ENCODE measurements around the gene SLC5A1. TPM values are rescaled to one million over a fixed set of nuclear protein-coding genes. Genes with fewer than 3 reads are reported as not detected.

Gene SLC5A1
- total RNA-seq, 2 donors from 2014 or later, result 23.4 to 47.9 TPM

DNA sequence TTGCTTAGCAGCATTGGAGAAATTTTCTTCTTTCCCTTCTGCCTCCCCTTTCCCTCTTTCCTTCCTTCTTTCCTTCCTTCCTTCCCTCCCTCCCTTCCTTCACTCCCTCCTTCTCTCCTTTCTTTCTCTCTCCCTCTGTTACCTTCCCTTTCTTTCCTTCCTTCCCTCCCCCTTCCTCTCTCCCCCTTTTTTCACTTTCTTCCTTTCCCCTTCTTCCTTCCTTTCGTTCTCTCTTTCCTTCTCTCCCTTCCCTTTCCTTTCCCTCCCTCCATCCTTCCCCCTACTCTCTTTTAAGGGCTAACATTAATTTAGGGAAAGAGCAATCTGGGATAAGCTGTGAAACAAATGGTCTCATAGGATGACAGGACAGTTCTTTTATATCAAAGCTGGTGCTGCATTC, 34.1 kb downstream of the SLC5A1 start:
- Histone ChIP-seq H3K4me3 (no peak overlapping the region), H3K27ac (no peak overlapping the region), H3K9me3 (no peaks in the 10 kb centered on the region), H3K27me3 (no peaks in the 10 kb centered on the region), H3K4me1 (no peaks in the 10 kb centered on the region), H3K36me3 (no peaks in the 10 kb centered on the region), H3K9ac (ENCODE audit: low read depth in 2 of 2, low read length in 2 of 2) (no peak overlapping the region)
- TF ChIP-seq, protein P1, sequence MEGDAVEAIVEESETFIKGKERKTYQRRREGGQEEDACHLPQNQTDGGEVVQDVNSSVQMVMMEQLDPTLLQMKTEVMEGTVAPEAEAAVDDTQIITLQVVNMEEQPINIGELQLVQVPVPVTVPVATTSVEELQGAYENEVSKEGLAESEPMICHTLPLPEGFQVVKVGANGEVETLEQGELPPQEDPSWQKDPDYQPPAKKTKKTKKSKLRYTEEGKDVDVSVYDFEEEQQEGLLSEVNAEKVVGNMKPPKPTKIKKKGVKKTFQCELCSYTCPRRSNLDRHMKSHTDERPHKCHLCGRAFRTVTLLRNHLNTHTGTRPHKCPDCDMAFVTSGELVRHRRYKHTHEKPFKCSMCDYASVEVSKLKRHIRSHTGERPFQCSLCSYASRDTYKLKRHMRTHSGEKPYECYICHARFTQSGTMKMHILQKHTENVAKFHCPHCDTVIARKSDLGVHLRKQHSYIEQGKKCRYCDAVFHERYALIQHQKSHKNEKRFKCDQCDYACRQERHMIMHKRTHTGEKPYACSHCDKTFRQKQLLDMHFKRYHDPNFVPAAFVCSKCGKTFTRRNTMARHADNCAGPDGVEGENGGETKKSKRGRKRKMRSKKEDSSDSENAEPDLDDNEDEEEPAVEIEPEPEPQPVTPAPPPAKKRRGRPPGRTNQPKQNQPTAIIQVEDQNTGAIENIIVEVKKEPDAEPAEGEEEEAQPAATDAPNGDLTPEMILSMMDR (IDR thresholded peaks at IDR 0.05), result no peak
- intact Hi-C loops (cut with DNase I), result no loop called here
- DNase-seq, result no peak

DNA sequence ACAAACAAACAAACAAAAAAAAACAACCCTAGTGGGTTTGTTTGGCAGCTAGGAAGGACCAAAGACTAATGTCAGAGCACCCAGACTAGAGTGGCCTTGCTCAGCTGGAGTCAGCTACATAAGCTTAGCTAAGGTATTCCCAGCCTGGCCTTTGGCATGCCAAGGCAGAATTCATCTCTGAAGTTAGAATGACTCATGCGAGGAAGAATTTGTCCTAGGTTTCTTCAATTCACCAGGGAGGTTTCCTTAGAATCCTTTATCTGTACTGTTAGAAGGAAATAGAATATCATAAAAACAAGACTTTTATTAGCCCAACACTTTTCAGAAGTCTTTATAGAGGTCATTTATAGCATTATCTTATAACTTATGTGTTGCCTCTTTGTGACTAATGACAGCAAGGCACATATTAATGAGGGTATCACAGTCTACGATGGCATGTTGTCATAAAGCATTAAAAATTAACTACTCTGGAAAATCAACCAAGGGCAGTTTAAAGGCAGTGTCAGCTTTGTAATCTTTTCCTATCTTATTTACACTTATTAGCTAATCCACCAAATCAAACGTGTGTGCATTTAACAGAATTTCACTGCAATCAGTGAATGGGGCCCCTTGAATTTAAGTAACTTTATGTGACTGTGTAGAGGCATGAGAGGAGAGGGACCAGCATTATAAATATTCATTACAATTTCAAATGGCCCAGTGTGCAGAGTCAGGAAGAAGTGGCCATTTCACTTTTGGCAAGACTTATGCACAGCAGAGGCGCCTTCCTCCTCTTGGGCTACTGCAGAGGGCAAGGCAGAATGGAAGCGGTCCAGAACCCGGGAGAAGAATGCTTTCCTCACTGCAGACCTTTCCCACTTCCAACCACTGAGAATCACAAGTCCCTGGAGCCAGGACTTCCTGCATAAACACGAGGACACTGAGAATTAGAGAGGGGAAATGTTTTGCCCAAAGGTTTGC, 36.3 kb downstream of the SLC5A1 start:
- Histone ChIP-seq H3K9me3 (no peaks in the 10 kb centered on the region), H3K4me1 (no peaks in the 10 kb centered on the region), H3K27ac (no peak overlapping the region), H3K9ac (ENCODE audit: low read depth in 2 of 2, low read length in 2 of 2) (no peak overlapping the region), H3K27me3 (no peaks in the 10 kb centered on the region), H3K36me3 (no peaks in the 10 kb centered on the region), H3K4me3 (no peak overlapping the region)
- DNase-seq, result no peak
- intact Hi-C loops (cut with DNase I), result loop anchor here (2.0 kb wide), 1 partner anchor 103 kb away; no protein-coding TSS in a partner anchor
- TF ChIP-seq, protein P1 (IDR thresholded peaks at IDR 0.05), result no peak

DNA sequence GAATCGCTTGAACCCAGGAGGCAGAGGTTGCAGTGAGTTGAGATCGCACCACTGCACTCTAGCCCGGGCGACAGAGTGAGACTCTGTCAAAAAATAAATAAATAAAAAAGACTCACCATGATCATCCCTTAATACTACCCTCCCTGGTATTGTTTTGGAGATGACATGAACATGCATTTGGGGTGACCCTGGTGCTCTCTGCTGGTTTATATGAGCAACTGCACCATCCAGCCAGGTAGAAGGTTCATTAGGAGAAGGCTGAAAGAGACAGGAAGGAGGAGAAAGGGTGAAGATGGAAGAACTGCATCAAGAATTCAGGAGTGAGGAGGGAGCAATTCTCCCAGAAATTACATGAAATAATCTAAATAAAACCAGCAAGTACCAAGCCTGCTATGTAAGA, 37.8 kb downstream of the SLC5A1 start:
- DNase-seq, result peak; percentile 37
- intact Hi-C loops (cut with DNase I), result loop anchor here (2.0 kb wide), 1 partner anchor 104 kb away; no protein-coding TSS in a partner anchor
- Histone ChIP-seq H3K4me3 (no peak overlapping the region), H3K27ac (no peak overlapping the region), H3K36me3 (no peaks in the 10 kb centered on the region), H3K4me1 (no peaks in the 10 kb centered on the region), H3K9ac (ENCODE audit: low read depth in 2 of 2, low read length in 2 of 2) (no peak overlapping the region), H3K9me3 (no peaks in the 10 kb centered on the region), H3K27me3 (no peaks in the 10 kb centered on the region)
- TF ChIP-seq, protein P1 (IDR thresholded peaks at IDR 0.05), result peak; percentile 61

DNA sequence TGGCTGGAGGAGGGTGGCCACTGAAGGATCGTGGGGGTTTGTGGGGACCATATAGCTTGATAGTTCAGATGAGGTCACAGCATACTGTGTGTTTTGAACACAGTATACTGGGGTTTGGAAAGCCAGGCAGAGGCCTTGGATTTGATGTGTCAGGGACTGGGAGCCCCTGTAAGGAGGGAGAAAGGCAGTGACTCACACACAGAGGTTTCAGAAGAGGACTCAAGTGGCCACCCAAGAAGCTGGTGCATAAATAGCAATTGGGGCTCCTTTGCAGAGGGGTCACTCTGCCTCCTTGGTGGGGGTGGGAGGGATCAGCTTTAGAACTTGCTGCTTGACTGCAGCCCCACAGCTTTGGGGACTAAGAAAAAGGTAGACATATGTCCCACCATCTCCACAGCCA, 39.3 kb downstream of the SLC5A1 start:
- Histone ChIP-seq H3K9ac (ENCODE audit: low read depth in 2 of 2, low read length in 2 of 2) (no peak overlapping the region), H3K27ac (no peak overlapping the region), H3K4me1 (no peaks in the 10 kb centered on the region), H3K9me3 (no peaks in the 10 kb centered on the region), H3K27me3 (no peaks in the 10 kb centered on the region), H3K36me3 (no peaks in the 10 kb centered on the region), H3K4me3 (no peak overlapping the region)
- intact Hi-C loops (cut with DNase I), result no loop called here
- TF ChIP-seq, protein P1 (IDR thresholded peaks at IDR 0.05), result no peak
- no peak for DNase-seq

DNA sequence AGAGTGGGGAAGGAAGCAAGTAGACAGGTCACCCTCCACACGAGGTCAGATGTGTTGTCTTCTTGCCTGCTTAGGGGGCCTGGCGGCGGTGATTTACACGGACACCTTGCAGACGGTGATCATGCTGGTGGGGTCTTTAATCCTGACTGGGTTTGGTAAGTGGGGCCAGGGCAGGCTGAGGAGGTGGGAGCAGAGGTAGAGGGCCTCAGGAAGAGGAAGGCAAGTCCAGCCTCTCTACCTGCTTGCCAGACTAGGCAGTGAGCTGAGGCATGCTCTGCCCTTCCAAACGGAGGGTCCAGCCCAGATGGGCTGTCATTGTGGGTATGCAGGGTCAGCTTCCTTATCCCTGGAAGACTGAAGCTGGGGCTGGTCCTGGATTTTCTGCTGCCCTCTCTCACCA, 39.9 kb downstream of the SLC5A1 start:
- TF ChIP-seq, protein P1 (IDR thresholded peaks at IDR 0.05), result no peak
- no peak overlapping the region for H3K27ac ChIP-seq
- no peaks in the 10 kb centered on the region for H3K9me3 ChIP-seq
- H3K4me3 ChIP-seq, result no peak overlapping the region
- no peak for DNase-seq
- no peak overlapping the region for H3K9ac ChIP-seq (ENCODE audit: low read depth in 2 of 2, low read length in 2 of 2)
- intact Hi-C loops (cut with DNase I), result no loop called here
- H3K36me3 ChIP-seq, result no peaks in the 10 kb centered on the region
- no peaks in the 10 kb centered on the region for H3K4me1 ChIP-seq
- H3K27me3 ChIP-seq, result no peaks in the 10 kb centered on the region
